GM12878 (cell line): ENCODE data around the gene CENPX.

Source experiments
- ATF7 ChIP-seq: fragments of 450-650 bp; IDR thresholded peaks from 2 replicates; pipeline ENCODE4 v1.6.1; 2016; ENCODE audit warnings: low read depth, mild to moderate bottlenecking
- MEF2B ChIP-seq: fragments of 450-650 bp; IDR thresholded peaks from 2 replicates; pipeline ENCODE4 v1.6.1; 2018; ENCODE audit warnings: mild to moderate bottlenecking, moderate library complexity; ENCODE audit not compliant: partially characterized antibody, poor library complexity, severe bottlenecking
- POLR2A ChIP-seq: IDR thresholded peaks from 2 replicates; pipeline ENCODE4 v1.6.1; 2011; ENCODE audit warnings: low read depth, mild to moderate bottlenecking, low read length
- POLR2AphosphoS5 ChIP-seq: IDR thresholded peaks from 2 replicates; pipeline ENCODE4 v1.6.1; 2011; ENCODE audit warnings: mild to moderate bottlenecking, low read length, inconsistent platforms
- SMAD5 ChIP-seq: IDR thresholded peaks from 2 replicates; pipeline ENCODE4 v1.6.1; 2016; ENCODE audit warnings: antibody characterized with exemption, low read depth
- SRF ChIP-seq, 2 experiments: IDR thresholded peaks; 2 replicates each; pipeline ENCODE4 v1.6.1; 2011; ENCODE audit warnings: low read depth in 2 of 2, low read length in 2 of 2, mild to moderate bottlenecking in 1 of 2, moderate library complexity in 1 of 2
- STAT3 ChIP-seq: IDR thresholded peaks from 2 replicates; pipeline ENCODE4 v1.6.1; 2011; ENCODE audit warnings: low read depth, low read length, improper control_type of control experiment
- TF ChIP-seq, protein P1 (sequence below), 3 experiments: IDR thresholded peaks in 2 of 3; conservative IDR thresholded peaks in 1 of 3; 2 replicates each; pipeline ENCODE4 v1.5.1; 2011; ENCODE audit warnings: low read depth in 3 of 3, low read length in 3 of 3, mild to moderate bottlenecking in 3 of 3, control low read depth in 2 of 3, moderate library complexity in 2 of 3, inconsistent platforms in 1 of 3, mixed read lengths in 1 of 3; ENCODE audit not compliant: control insufficient read depth in 2 of 3, insufficient read depth in 1 of 3; ENCODE audit errors: extremely low read depth in 1 of 3

- TF ChIP-seq STAT3 (no peak), SRF (IDR thresholded peaks at IDR 0.05; ENCODE audit: low read depth in 2 of 2, low read length in 2 of 2) (no peak), SMAD5 (no peak), POLR2A (no peak), MEF2B (peak; percentile 37), POLR2AphosphoS5 (no peak), ATF7 (no peak)
- TF ChIP-seq, protein P1, sequence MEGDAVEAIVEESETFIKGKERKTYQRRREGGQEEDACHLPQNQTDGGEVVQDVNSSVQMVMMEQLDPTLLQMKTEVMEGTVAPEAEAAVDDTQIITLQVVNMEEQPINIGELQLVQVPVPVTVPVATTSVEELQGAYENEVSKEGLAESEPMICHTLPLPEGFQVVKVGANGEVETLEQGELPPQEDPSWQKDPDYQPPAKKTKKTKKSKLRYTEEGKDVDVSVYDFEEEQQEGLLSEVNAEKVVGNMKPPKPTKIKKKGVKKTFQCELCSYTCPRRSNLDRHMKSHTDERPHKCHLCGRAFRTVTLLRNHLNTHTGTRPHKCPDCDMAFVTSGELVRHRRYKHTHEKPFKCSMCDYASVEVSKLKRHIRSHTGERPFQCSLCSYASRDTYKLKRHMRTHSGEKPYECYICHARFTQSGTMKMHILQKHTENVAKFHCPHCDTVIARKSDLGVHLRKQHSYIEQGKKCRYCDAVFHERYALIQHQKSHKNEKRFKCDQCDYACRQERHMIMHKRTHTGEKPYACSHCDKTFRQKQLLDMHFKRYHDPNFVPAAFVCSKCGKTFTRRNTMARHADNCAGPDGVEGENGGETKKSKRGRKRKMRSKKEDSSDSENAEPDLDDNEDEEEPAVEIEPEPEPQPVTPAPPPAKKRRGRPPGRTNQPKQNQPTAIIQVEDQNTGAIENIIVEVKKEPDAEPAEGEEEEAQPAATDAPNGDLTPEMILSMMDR (IDR thresholded peaks at IDR 0.05 in 2 of 3, conservative IDR thresholded peaks at IDR 0.05 in 1 of 3; ENCODE audit: control insufficient read depth in 2 of 3, extremely low read depth in 1 of 3, insufficient read depth in 1 of 3, low read depth in 3 of 3, low read length in 3 of 3): no peak
Observed at GRCh38 chr17:82065193-82065637, 42.5 kb upstream of the CENPX start.
